ENCODE results near the gene ABHD16A. TPM values are rescaled to one million over a fixed set of nuclear protein-coding genes. Genes with fewer than 3 reads are reported as not detected.

ABHD16A gene
- total and polyA plus RNA-seq, 2 of the 13 experiments (the other 11 are each of a cell fraction or from before 2014, with no cell fraction given): 43.5 to 45.4 TPM

DNA sequence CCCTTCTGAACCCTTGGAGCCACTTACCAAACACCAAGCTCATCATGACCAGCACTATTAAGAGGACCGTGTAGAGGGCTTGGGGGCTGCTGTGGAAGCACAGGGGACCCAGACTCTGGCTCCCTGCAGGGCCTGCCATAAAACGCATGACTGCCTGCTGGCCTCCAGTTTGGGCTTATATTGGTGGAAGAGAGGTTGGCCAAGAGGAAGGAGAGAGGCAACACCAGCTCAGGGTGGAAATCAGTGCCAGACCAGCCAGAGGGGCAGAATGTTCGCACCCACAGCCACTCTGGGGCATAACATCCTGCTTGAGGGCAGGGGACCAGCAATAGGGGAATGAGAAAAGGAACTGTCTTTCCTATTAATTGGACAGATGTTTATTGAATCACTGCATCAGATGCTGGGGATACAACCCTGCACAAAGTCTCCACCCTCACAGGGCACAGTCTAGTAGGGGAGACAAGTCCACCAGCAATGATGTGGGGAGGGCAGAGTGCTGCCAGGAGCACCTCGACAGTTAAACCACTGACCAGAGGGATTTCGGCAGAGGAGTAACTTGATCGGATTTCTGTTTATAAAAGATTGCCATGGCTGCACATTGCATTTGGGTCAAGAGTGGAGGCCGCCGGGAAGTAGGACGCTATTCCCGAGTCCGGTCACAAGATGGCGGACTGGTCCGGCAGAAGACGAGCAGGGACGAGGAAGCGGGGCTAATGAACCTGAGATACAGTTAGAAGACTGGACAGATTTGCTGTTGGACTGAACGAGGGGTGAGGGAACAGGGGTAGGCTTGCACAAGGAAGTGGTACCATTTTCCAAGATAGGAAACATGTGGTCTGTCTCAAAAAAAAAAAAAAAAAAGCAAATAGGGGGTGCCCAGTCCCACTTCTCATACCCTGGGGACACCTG, 22.6 kb downstream of the ABHD16A start, which contains the start of gene LY6G5C (continued):
- no peak for TF ChIP-seq ZEB1 (IDR thresholded peaks at IDR 0.05; ENCODE audit: insufficient replicate concordance, low read depth)
- no peak for TF ChIP-seq KAT2B (IDR thresholded peaks at IDR 0.05; ENCODE audit: borderline replicate concordance, low read depth, low read length)
- no peak for TF ChIP-seq ZNF747 (CRISPR knock-in tag; IDR thresholded peaks at IDR 0.05; ENCODE audit: borderline replicate concordance)
- no peak for TF ChIP-seq SRSF9 (IDR thresholded peaks at IDR 0.05; ENCODE audit: borderline replicate concordance, insufficient read depth, low read depth, low read length, poor library complexity, severe bottlenecking)
- peak; percentile 96 for TF ChIP-seq ZNF335 (CRISPR knock-in tag; IDR thresholded peaks at IDR 0.05)
- no peak for TF ChIP-seq ZBTB1 (CRISPR knock-in tag; IDR thresholded peaks at IDR 0.05; ENCODE audit: borderline replicate concordance)
- TF ChIP-seq, protein P1, sequence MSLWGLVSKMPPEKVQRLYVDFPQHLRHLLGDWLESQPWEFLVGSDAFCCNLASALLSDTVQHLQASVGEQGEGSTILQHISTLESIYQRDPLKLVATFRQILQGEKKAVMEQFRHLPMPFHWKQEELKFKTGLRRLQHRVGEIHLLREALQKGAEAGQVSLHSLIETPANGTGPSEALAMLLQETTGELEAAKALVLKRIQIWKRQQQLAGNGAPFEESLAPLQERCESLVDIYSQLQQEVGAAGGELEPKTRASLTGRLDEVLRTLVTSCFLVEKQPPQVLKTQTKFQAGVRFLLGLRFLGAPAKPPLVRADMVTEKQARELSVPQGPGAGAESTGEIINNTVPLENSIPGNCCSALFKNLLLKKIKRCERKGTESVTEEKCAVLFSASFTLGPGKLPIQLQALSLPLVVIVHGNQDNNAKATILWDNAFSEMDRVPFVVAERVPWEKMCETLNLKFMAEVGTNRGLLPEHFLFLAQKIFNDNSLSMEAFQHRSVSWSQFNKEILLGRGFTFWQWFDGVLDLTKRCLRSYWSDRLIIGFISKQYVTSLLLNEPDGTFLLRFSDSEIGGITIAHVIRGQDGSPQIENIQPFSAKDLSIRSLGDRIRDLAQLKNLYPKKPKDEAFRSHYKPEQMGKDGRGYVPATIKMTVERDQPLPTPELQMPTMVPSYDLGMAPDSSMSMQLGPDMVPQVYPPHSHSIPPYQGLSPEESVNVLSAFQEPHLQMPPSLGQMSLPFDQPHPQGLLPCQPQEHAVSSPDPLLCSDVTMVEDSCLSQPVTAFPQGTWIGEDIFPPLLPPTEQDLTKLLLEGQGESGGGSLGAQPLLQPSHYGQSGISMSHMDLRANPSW (CRISPR knock-in tag; IDR thresholded peaks at IDR 0.05; ENCODE audit: borderline replicate concordance): no peak
- TF ChIP-seq, protein P2, sequence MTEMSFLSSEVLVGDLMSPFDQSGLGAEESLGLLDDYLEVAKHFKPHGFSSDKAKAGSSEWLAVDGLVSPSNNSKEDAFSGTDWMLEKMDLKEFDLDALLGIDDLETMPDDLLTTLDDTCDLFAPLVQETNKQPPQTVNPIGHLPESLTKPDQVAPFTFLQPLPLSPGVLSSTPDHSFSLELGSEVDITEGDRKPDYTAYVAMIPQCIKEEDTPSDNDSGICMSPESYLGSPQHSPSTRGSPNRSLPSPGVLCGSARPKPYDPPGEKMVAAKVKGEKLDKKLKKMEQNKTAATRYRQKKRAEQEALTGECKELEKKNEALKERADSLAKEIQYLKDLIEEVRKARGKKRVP (CRISPR knock-in tag; IDR thresholded peaks at IDR 0.05): no peak
- TF ChIP-seq ZSCAN31 (CRISPR knock-in tag; IDR thresholded peaks at IDR 0.05; ENCODE audit: low read depth): no peak
- TF ChIP-seq, protein P3, sequence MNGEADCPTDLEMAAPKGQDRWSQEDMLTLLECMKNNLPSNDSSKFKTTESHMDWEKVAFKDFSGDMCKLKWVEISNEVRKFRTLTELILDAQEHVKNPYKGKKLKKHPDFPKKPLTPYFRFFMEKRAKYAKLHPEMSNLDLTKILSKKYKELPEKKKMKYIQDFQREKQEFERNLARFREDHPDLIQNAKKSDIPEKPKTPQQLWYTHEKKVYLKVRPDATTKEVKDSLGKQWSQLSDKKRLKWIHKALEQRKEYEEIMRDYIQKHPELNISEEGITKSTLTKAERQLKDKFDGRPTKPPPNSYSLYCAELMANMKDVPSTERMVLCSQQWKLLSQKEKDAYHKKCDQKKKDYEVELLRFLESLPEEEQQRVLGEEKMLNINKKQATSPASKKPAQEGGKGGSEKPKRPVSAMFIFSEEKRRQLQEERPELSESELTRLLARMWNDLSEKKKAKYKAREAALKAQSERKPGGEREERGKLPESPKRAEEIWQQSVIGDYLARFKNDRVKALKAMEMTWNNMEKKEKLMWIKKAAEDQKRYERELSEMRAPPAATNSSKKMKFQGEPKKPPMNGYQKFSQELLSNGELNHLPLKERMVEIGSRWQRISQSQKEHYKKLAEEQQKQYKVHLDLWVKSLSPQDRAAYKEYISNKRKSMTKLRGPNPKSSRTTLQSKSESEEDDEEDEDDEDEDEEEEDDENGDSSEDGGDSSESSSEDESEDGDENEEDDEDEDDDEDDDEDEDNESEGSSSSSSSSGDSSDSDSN (CRISPR knock-in tag; IDR thresholded peaks at IDR 0.05): no peak
- no peak for TF ChIP-seq DNMT3B (CRISPR knock-in tag; conservative IDR thresholded peaks at IDR 0.05)
- TF ChIP-seq, protein P4, sequence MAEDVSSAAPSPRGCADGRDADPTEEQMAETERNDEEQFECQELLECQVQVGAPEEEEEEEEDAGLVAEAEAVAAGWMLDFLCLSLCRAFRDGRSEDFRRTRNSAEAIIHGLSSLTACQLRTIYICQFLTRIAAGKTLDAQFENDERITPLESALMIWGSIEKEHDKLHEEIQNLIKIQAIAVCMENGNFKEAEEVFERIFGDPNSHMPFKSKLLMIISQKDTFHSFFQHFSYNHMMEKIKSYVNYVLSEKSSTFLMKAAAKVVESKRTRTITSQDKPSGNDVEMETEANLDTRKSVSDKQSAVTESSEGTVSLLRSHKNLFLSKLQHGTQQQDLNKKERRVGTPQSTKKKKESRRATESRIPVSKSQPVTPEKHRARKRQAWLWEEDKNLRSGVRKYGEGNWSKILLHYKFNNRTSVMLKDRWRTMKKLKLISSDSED (CRISPR knock-in tag; IDR thresholded peaks at IDR 0.05): no peak
- TF ChIP-seq MAFK (conservative IDR thresholded peaks at IDR 0.05 in 1 of 2, IDR thresholded peaks at IDR 0.05 in 1 of 2; ENCODE audit: low read length in 2 of 2): peak in 1 of 2 experiments; percentile 15; a peak in 1 of 4 replicates
- no peak; the same call in 1 of the 2 replicates for TF ChIP-seq PHF21A (CRISPR knock-in tag; IDR thresholded peaks at IDR 0.05)
- TF ChIP-seq ZNF274 (CRISPR knock-in tag; IDR thresholded peaks at IDR 0.05): no peak
- no peak for TF ChIP-seq ZNF670 (CRISPR knock-in tag; IDR thresholded peaks at IDR 0.05; ENCODE audit: borderline replicate concordance)
- TF ChIP-seq, protein P5, sequence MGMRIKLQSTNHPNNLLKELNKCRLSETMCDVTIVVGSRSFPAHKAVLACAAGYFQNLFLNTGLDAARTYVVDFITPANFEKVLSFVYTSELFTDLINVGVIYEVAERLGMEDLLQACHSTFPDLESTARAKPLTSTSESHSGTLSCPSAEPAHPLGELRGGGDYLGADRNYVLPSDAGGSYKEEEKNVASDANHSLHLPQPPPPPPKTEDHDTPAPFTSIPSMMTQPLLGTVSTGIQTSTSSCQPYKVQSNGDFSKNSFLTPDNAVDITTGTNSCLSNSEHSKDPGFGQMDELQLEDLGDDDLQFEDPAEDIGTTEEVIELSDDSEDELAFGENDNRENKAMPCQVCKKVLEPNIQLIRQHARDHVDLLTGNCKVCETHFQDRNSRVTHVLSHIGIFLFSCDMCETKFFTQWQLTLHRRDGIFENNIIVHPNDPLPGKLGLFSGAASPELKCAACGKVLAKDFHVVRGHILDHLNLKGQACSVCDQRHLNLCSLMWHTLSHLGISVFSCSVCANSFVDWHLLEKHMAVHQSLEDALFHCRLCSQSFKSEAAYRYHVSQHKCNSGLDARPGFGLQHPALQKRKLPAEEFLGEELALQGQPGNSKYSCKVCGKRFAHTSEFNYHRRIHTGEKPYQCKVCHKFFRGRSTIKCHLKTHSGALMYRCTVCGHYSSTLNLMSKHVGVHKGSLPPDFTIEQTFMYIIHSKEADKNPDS (CRISPR knock-in tag; IDR thresholded peaks at IDR 0.05): no peak
- no peak for TF ChIP-seq GATAD1 (CRISPR knock-in tag; IDR thresholded peaks at IDR 0.05)
- TF ChIP-seq ZZZ3 (CRISPR knock-in tag; IDR thresholded peaks at IDR 0.05; ENCODE audit: borderline replicate concordance): no peak
